Transverse colon (tissue), 4 donors: ENCODE results near the gene RTF1.

Experiments used
- CTCF ChIP-seq, 5 experiments: fragments of 200-600 bp in 3 of 5; fragments of 450-650 bp in 2 of 5; sonication (generic) in 3 of 5; IDR thresholded peaks; 1 replicate in 2 of 5; 2 replicates in 3 of 5; pipeline ENCODE4 v1.5.1; 2016 to 2017; ENCODE audit warnings: antibody characterized with exemption in 5 of 5, inconsistent platforms in 3 of 5, mild to moderate bottlenecking in 2 of 5, moderate library complexity in 1 of 5
- EP300 ChIP-seq: sonication (generic); formaldehyde crosslinking; IDR thresholded peaks from one replicate; pipeline ENCODE4 v1.6.1; 2017; ENCODE audit warnings: antibody characterized with exemption, low read depth
- POLR2A ChIP-seq: fragments of 450-650 bp; IDR thresholded peaks from one replicate; pipeline ENCODE4 v1.6.1; 2016; ENCODE audit warnings: antibody characterized with exemption, mild to moderate bottlenecking, moderate library complexity
- POLR2AphosphoS5 ChIP-seq, 3 donors: sonication (generic); formaldehyde crosslinking; IDR thresholded peaks; one replicate each; pipeline ENCODE4 v1.6.1; 2016; ENCODE audit warnings: antibody characterized with exemption in 3 of 3

- no peak for TF ChIP-seq CTCF (IDR thresholded peaks at IDR 0.05)
- TF ChIP-seq POLR2A = no peak
- no peak for TF ChIP-seq POLR2AphosphoS5 (IDR thresholded peaks at IDR 0.05)
- TF ChIP-seq EP300 = no peak
Measured at GRCh38 chr15:41411031-41411430, 5.9 kb upstream of the RTF1 start.
